ENCODE measurements around the gene CYP4Z1.

- TF ChIP-seq, protein P1, sequence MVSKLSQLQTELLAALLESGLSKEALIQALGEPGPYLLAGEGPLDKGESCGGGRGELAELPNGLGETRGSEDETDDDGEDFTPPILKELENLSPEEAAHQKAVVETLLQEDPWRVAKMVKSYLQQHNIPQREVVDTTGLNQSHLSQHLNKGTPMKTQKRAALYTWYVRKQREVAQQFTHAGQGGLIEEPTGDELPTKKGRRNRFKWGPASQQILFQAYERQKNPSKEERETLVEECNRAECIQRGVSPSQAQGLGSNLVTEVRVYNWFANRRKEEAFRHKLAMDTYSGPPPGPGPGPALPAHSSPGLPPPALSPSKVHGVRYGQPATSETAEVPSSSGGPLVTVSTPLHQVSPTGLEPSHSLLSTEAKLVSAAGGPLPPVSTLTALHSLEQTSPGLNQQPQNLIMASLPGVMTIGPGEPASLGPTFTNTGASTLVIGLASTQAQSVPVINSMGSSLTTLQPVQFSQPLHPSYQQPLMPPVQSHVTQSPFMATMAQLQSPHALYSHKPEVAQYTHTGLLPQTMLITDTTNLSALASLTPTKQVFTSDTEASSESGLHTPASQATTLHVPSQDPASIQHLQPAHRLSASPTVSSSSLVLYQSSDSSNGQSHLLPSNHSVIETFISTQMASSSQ (IDR thresholded peaks at IDR 0.05; ENCODE audit: low read depth) = no peak
- TF ChIP-seq, protein P1 (CRISPR knock-in tag; IDR thresholded peaks at IDR 0.05; ENCODE audit: borderline replicate concordance) = no peak
- TF ChIP-seq CAMTA2 (CRISPR knock-in tag; IDR thresholded peaks at IDR 0.05; ENCODE audit: borderline replicate concordance) = no peak
- TF ChIP-seq CREM (IDR thresholded peaks at IDR 0.05) = no peak
- TF ChIP-seq CREM (CRISPR knock-in tag; IDR thresholded peaks at IDR 0.05) = no peak
- no peak for TF ChIP-seq ARID2 (CRISPR knock-in tag; IDR thresholded peaks at IDR 0.05; ENCODE audit: borderline replicate concordance)
- TF ChIP-seq MXD4 (CRISPR knock-in tag; IDR thresholded peaks at IDR 0.05) = no peak
- TF ChIP-seq, protein P2, sequence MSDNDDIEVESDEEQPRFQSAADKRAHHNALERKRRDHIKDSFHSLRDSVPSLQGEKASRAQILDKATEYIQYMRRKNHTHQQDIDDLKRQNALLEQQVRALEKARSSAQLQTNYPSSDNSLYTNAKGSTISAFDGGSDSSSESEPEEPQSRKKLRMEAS (IDR thresholded peaks at IDR 0.05) = no peak
- no peak for TF ChIP-seq POLR2A (IDR thresholded peaks at IDR 0.05; ENCODE audit: insufficient read depth in 1 of 2, low read depth in 2 of 2, low read length in 2 of 2)
- TF ChIP-seq FOSL1 (CRISPR knock-in tag; IDR thresholded peaks at IDR 0.05; ENCODE audit: borderline replicate concordance) = no peak
- no peak for TF ChIP-seq MLX (CRISPR knock-in tag; IDR thresholded peaks at IDR 0.05)
- TF ChIP-seq, protein P3, sequence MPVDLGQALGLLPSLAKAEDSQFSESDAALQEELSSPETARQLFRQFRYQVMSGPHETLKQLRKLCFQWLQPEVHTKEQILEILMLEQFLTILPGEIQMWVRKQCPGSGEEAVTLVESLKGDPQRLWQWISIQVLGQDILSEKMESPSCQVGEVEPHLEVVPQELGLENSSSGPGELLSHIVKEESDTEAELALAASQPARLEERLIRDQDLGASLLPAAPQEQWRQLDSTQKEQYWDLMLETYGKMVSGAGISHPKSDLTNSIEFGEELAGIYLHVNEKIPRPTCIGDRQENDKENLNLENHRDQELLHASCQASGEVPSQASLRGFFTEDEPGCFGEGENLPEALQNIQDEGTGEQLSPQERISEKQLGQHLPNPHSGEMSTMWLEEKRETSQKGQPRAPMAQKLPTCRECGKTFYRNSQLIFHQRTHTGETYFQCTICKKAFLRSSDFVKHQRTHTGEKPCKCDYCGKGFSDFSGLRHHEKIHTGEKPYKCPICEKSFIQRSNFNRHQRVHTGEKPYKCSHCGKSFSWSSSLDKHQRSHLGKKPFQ (CRISPR knock-in tag; IDR thresholded peaks at IDR 0.05; ENCODE audit: insufficient replicate concordance) = no peak
- TF ChIP-seq ZNF274 (CRISPR knock-in tag; IDR thresholded peaks at IDR 0.05) = no peak
- TF ChIP-seq, protein P4, sequence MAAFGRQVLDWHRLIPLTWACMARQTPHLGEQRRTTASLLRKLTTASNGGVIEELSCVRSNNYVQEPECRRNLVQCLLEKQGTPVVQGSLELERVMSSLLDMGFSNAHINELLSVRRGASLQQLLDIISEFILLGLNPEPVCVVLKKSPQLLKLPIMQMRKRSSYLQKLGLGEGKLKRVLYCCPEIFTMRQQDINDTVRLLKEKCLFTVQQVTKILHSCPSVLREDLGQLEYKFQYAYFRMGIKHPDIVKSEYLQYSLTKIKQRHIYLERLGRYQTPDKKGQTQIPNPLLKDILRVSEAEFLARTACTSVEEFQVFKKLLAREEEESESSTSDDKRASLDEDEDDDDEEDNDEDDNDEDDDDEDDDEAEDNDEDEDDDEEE (CRISPR knock-in tag; IDR thresholded peaks at IDR 0.05) = no peak
- no peak for TF ChIP-seq ZNF790 (CRISPR knock-in tag; IDR thresholded peaks at IDR 0.05; ENCODE audit: borderline replicate concordance)
Measured at GRCh38 chr1:47147047-47147785, 80.2 kb downstream of the CYP4Z1 start.

Measured in HepG2 (cell line).